Chondrocyte (in vitro differentiated cells): Measurements from ENCODE around the gene ALOX12. TPM values are rescaled to one million over a fixed set of nuclear protein-coding genes. Genes with fewer than 3 reads are reported as not detected.
A peak's percentile ranks its signal among the peaks of the same experiment; 100 is the strongest.

Experiments
- DNase-seq: peaks from one replicate; pipeline ENCODE4 v3.0.0; 2021; ENCODE audit warnings: mixed read lengths, low spot score
- H3K27ac Mint-ChIP-seq: one replicate; pipeline ENCODE4 v1.8.0; 2021; ENCODE audit warnings: mild to moderate bottlenecking, moderate library complexity, mixed read lengths; ENCODE audit not compliant: unreplicated experiment
- H3K27me3 Mint-ChIP-seq: 2 replicates; pipeline ENCODE4 v1.8.0; 2021; ENCODE audit warnings: low read depth, mixed read lengths
- H3K36me3 Mint-ChIP-seq: 2 replicates; pipeline ENCODE4 v1.8.0; 2021; ENCODE audit warnings: low read depth, mixed read lengths
- H3K4me1 Mint-ChIP-seq: 2 replicates; pipeline ENCODE4 v1.8.0; 2021; ENCODE audit warnings: low read depth, mild to moderate bottlenecking, mixed read lengths
- H3K4me3 Mint-ChIP-seq: one replicate; pipeline ENCODE4 v1.8.0; 2021; ENCODE audit warnings: mild to moderate bottlenecking, moderate library complexity, mixed read lengths; ENCODE audit not compliant: unreplicated experiment
- H3K9me3 Mint-ChIP-seq: 2 replicates; pipeline ENCODE4 v1.8.0; 2021; ENCODE audit warnings: low read depth, mixed read lengths
- total RNA-seq: library from RNA; stranded (reverse); gene quantifications from 3 replicates; pipeline ENCODE4 v1.2.1, GENCODE V29; 2021
- TF ChIP-seq, protein P1 (sequence below): fragments of 200-600 bp; sonication (generic); IDR thresholded peaks from 2 replicates; pipeline ENCODE4 v1.5.0; 2021; ENCODE audit warnings: antibody characterized with exemption, mild to moderate bottlenecking, moderate library complexity

The ALOX12 gene
- total RNA-seq, 1 donor from 2014 or later = not detected

DNA sequence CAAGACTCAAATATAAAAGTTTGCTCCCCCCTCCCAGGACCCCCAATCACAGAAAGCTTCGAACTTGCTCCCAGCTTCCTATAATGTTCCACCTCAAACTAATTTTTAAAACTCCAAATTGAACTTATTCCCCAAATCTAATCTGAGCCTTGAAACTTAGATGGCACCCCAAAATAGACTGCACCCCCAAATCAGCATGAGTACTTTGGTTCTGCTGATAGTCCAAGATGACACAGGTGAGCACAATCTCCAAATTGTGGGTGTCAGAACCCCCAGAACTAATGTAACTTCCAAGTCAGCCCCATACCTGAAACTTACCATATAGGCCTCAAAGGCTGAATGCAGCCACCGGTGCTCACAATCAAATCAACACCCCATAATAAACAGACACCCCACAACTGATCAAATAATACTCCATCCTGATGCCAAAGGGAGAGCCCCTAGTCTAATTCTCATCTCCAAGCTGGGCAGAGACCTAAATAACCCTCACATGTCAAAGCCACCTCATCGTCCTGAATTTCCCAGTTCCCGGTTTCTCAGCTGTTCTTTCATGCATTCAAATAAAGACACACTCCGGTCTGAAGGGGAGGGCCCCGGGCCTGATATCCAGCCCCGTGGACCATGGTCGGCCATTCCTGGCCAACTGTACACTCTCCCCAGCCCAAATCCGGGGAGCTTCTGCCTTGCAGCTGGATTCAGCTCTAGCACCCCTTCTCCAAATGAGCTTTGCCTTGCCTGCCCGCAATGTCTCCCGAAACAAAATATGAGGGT lies 25.2 kb downstream of the ALOX12 start:
- H3K4me1 Mint-ChIP-seq = peaks cover 20% of the 10 kb centered on the region
- no peaks in the 10 kb centered on the region for H3K36me3 Mint-ChIP-seq
- H3K27me3 Mint-ChIP-seq = peaks cover 11% of the 10 kb centered on the region
- H3K9me3 Mint-ChIP-seq = no peaks in the 10 kb centered on the region
- TF ChIP-seq, protein P1, sequence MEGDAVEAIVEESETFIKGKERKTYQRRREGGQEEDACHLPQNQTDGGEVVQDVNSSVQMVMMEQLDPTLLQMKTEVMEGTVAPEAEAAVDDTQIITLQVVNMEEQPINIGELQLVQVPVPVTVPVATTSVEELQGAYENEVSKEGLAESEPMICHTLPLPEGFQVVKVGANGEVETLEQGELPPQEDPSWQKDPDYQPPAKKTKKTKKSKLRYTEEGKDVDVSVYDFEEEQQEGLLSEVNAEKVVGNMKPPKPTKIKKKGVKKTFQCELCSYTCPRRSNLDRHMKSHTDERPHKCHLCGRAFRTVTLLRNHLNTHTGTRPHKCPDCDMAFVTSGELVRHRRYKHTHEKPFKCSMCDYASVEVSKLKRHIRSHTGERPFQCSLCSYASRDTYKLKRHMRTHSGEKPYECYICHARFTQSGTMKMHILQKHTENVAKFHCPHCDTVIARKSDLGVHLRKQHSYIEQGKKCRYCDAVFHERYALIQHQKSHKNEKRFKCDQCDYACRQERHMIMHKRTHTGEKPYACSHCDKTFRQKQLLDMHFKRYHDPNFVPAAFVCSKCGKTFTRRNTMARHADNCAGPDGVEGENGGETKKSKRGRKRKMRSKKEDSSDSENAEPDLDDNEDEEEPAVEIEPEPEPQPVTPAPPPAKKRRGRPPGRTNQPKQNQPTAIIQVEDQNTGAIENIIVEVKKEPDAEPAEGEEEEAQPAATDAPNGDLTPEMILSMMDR = no peak
- no peak overlapping the region for H3K27ac Mint-ChIP-seq
- H3K4me3 Mint-ChIP-seq = no peak overlapping the region
- no peak for DNase-seq

DNA sequence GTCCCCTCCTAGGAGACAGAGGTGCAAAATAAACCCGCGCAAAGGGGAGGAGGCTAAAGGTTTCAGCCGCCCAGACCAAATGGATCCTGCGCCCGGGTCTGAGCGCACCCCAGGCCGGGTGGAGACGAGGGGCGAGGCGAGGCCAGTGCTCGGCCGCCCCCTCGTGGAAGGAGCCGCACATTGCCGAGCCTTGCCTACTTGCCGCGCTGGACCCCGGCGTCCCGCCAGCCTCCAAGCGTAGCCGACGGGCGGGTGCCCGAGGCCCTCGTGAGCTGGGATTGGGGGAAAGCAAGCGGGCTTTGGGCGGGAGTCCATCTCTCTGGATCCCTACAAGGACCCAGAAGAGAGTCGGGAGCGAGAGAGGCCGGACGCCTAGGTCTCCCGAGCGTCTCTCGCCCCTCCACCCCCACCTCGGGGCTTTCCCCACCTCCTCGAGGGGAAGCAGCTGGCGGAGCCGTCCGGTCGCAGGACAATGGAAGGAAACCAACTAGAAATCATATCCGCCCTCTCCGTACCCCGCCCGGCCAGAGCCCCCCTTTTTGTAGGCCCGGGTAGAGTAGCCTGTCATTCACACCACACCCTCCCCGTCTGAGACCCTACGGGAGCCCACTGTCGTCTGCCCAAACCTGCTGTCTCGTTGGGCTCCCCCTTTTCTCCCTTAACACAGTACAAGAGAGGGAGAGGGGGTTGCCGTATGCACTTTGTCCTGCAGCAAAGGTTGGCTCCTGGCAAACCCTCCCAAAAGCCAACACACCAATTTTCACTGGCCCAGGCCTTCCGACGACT lies 26.3 kb downstream of the ALOX12 start:
- Mint-ChIP-seq H3K9me3 (no peaks in the 10 kb centered on the region), H3K4me3 (peak overlapping the region; percentile 19), H3K4me1 (peaks cover 17% of the 10 kb centered on the region), H3K36me3 (no peaks in the 10 kb centered on the region), H3K27me3 (peaks cover 11% of the 10 kb centered on the region), H3K27ac (no peak overlapping the region)
- TF ChIP-seq, protein P1 = peak; percentile 97
- no peak for DNase-seq

GRCh38 chr17:7022781-7023571 lies 27.1 kb downstream of the ALOX12 start, which contains the start of gene BCL6B:
Gene BCL6B, plus strand, starts transcription at chr17:7023050. Its CDS starts 622 bp downstream, at chr17:7023672.
- H3K9me3 Mint-ChIP-seq = no peaks in the 10 kb centered on the region
- TF ChIP-seq, protein P1 = no peak
- peak within 1 kb of the TSS; percentile 44 for H3K4me3 Mint-ChIP-seq
- H3K27me3 Mint-ChIP-seq = peaks cover 11% of the 10 kb centered on the region
- no peaks in the 10 kb centered on the region for H3K36me3 Mint-ChIP-seq
- no peak within 1 kb of the TSS for H3K27ac Mint-ChIP-seq
- DNase-seq = no peak
- H3K4me1 Mint-ChIP-seq = peaks cover 17% of the 10 kb centered on the region

GRCh38 chr17:7023576-7024401 lies 27.9 kb downstream of the ALOX12 start:
- no peak for DNase-seq
- H3K27me3 Mint-ChIP-seq = peaks cover 11% of the 10 kb centered on the region
- H3K4me3 Mint-ChIP-seq = peak overlapping the region; percentile 44
- no peaks in the 10 kb centered on the region for H3K36me3 Mint-ChIP-seq
- H3K9me3 Mint-ChIP-seq = no peaks in the 10 kb centered on the region
- H3K27ac Mint-ChIP-seq = no peak overlapping the region
- peaks cover 17% of the 10 kb centered on the region for H3K4me1 Mint-ChIP-seq
- TF ChIP-seq, protein P1 = no peak
